ENCODE data around the gene LEFTY1.
"Not testable (repeated sequence)": the region's sequence is repeated elsewhere in the genome, so short reads cannot be mapped to it uniquely, and the experiment has no call there.

LEFTY1 gene

GRCh38 chr1:225896494-225896893 is 7.5 kb upstream of the LEFTY1 start:
- Histone ChIP-seq H3K9me3 (ENCODE audit: low read length) (no peaks in the 10 kb centered on the region), H3K27me3 (ENCODE audit: control insufficient read depth in 1 of 2, insufficient read depth in 2 of 2, low read length in 2 of 2) (no peaks in the 10 kb centered on the region), H3K9ac (ENCODE audit: low read length) (no peak overlapping the region)

GRCh38 chr1:225892307-225892706 is 3.4 kb upstream of the LEFTY1 start:
- Histone ChIP-seq H3K27me3 (ENCODE audit: control insufficient read depth in 1 of 2, insufficient read depth in 2 of 2, low read length in 2 of 2) (no peaks in the 10 kb centered on the region), H3K36me3 (ENCODE audit: insufficient read depth, low read length) (no peaks in the 10 kb centered on the region), H3K27ac (ENCODE audit: low read depth, low read length) (no peak overlapping the region), H3K9me3 (ENCODE audit: low read length) (no peaks in the 10 kb centered on the region), H3K4me1 (ENCODE audit: insufficient read depth, low read length) (no peaks in the 10 kb centered on the region), H3K9ac (ENCODE audit: low read length) (no peak overlapping the region), H3K4me3 (ENCODE audit: low read depth in 1 of 2, low read length in 2 of 2) (no peak overlapping the region)

More at GRCh38 chr1:225896494-225896893, 7.5 kb upstream of the LEFTY1 start:
- Histone ChIP-seq H3K4me1 (ENCODE audit: insufficient read depth, low read length) (no peaks in the 10 kb centered on the region), H3K4me3 (ENCODE audit: low read depth in 1 of 2, low read length in 2 of 2) (no peak overlapping the region), H3K36me3 (ENCODE audit: insufficient read depth, low read length) (no peaks in the 10 kb centered on the region), H3K27ac (ENCODE audit: low read depth, low read length) (no peak overlapping the region)

GRCh38 chr1:225891229-225891972 is 2.5 kb upstream of the LEFTY1 start:
- Histone ChIP-seq H3K4me1 (ENCODE audit: insufficient read depth, low read length) (no peaks in the 10 kb centered on the region), H3K9me3 (ENCODE audit: low read length) (no peaks in the 10 kb centered on the region), H3K36me3 (ENCODE audit: insufficient read depth, low read length) (no peaks in the 10 kb centered on the region), H3K9ac (ENCODE audit: low read length) (no peak overlapping the region), H3K27ac (ENCODE audit: low read depth, low read length) (no peak overlapping the region), H3K4me3 (ENCODE audit: low read depth in 1 of 2, low read length in 2 of 2) (no peak overlapping the region), H3K27me3 (ENCODE audit: control insufficient read depth in 1 of 2, insufficient read depth in 2 of 2, low read length in 2 of 2) (no peaks in the 10 kb centered on the region)

GRCh38 chr1:225890346-225891228 is 1.6 kb upstream of the LEFTY1 start:
- no peaks in the 10 kb centered on the region for H3K9me3 ChIP-seq (ENCODE audit: low read length)
- no peak overlapping the region for H3K9ac ChIP-seq (ENCODE audit: low read length)
- H3K4me1 ChIP-seq (ENCODE audit: insufficient read depth, low read length), result no peaks in the 10 kb centered on the region
- no peaks in the 10 kb centered on the region for H3K27me3 ChIP-seq (ENCODE audit: control insufficient read depth in 1 of 2, insufficient read depth in 2 of 2, low read length in 2 of 2)
- no peak overlapping the region for H3K27ac ChIP-seq (ENCODE audit: low read depth, low read length)
- H3K4me3 ChIP-seq (ENCODE audit: low read depth in 1 of 2, low read length in 2 of 2), result no peak overlapping the region
- no peaks in the 10 kb centered on the region for H3K36me3 ChIP-seq (ENCODE audit: insufficient read depth, low read length)

GRCh38 chr1:225889743-225890142 is 797 bp upstream of the LEFTY1 start:
- Histone ChIP-seq H3K9me3 (ENCODE audit: low read length) (no peaks in the 10 kb centered on the region), H3K4me1 (ENCODE audit: insufficient read depth, low read length) (no peaks in the 10 kb centered on the region), H3K36me3 (ENCODE audit: insufficient read depth, low read length) (no peaks in the 10 kb centered on the region), H3K4me3 (ENCODE audit: low read depth in 1 of 2, low read length in 2 of 2) (no peak overlapping the region), H3K27ac (ENCODE audit: low read depth, low read length) (no peak overlapping the region), H3K27me3 (ENCODE audit: control insufficient read depth in 1 of 2, insufficient read depth in 2 of 2, low read length in 2 of 2) (no peaks in the 10 kb centered on the region), H3K9ac (ENCODE audit: low read length) (no peak overlapping the region)

GRCh38 chr1:225888289-225888897 is 553 bp downstream of the LEFTY1 start:
- H3K27me3 ChIP-seq (ENCODE audit: control insufficient read depth in 1 of 2, insufficient read depth in 2 of 2, low read length in 2 of 2), result no peaks in the 10 kb centered on the region
- H3K9me3 ChIP-seq (ENCODE audit: low read length), result no peaks in the 10 kb centered on the region
- H3K27ac ChIP-seq (ENCODE audit: low read depth, low read length), result no peak overlapping the region
- no peaks in the 10 kb centered on the region for H3K36me3 ChIP-seq (ENCODE audit: insufficient read depth, low read length)
- no peak overlapping the region for H3K9ac ChIP-seq (ENCODE audit: low read length)
- no peaks in the 10 kb centered on the region for H3K4me1 ChIP-seq (ENCODE audit: insufficient read depth, low read length)
- H3K4me3 ChIP-seq (ENCODE audit: low read depth in 1 of 2, low read length in 2 of 2), result no peak overlapping the region

GRCh38 chr1:225887554-225888288 is 1.2 kb downstream of the LEFTY1 start:
- not testable (repeated sequence) for H3K4me3 ChIP-seq (ENCODE audit: low read depth in 1 of 2, low read length in 2 of 2); H3K27me3 ChIP-seq (ENCODE audit: control insufficient read depth in 1 of 2, insufficient read depth in 2 of 2, low read length in 2 of 2); H3K9me3 ChIP-seq (ENCODE audit: low read length); H3K4me1 ChIP-seq (ENCODE audit: insufficient read depth, low read length); H3K36me3 ChIP-seq (ENCODE audit: insufficient read depth, low read length); H3K27ac ChIP-seq (ENCODE audit: low read depth, low read length); H3K9ac ChIP-seq (ENCODE audit: low read length)

GRCh38 chr1:225887030-225887314 is 2.0 kb downstream of the LEFTY1 start:
- H3K4me3 ChIP-seq (ENCODE audit: low read depth in 1 of 2, low read length in 2 of 2), result no peak overlapping the region
- H3K9me3 ChIP-seq (ENCODE audit: low read length), result no peaks in the 10 kb centered on the region
- H3K9ac ChIP-seq (ENCODE audit: low read length), result no peak overlapping the region
- H3K27ac ChIP-seq (ENCODE audit: low read depth, low read length), result no peak overlapping the region
- H3K4me1 ChIP-seq (ENCODE audit: insufficient read depth, low read length), result no peaks in the 10 kb centered on the region
- no peaks in the 10 kb centered on the region for H3K36me3 ChIP-seq (ENCODE audit: insufficient read depth, low read length)
- no peaks in the 10 kb centered on the region for H3K27me3 ChIP-seq (ENCODE audit: control insufficient read depth in 1 of 2, insufficient read depth in 2 of 2, low read length in 2 of 2)

- Histone ChIP-seq H3K9ac (ENCODE audit: low read length) (no peak overlapping the region), H3K4me1 (ENCODE audit: insufficient read depth, low read length) (peaks cover under 1% of the 10 kb centered on the region), H3K27me3 (ENCODE audit: control insufficient read depth in 1 of 2, insufficient read depth in 2 of 2, low read length in 2 of 2) (no peaks in the 10 kb centered on the region), H3K9me3 (ENCODE audit: low read length) (no peaks in the 10 kb centered on the region), H3K4me3 (ENCODE audit: low read depth in 1 of 2, low read length in 2 of 2) (no peak overlapping the region), H3K27ac (ENCODE audit: low read depth, low read length) (no peak overlapping the region), H3K36me3 (ENCODE audit: insufficient read depth, low read length) (no peaks in the 10 kb centered on the region)
Measured at GRCh38 chr1:225886159-225887029, 2.6 kb downstream of the LEFTY1 start.

- no peak overlapping the region for H3K4me3 ChIP-seq (ENCODE audit: low read depth in 1 of 2, low read length in 2 of 2)
- no peaks in the 10 kb centered on the region for H3K27me3 ChIP-seq (ENCODE audit: control insufficient read depth in 1 of 2, insufficient read depth in 2 of 2, low read length in 2 of 2)
- H3K27ac ChIP-seq (ENCODE audit: low read depth, low read length), result no peak overlapping the region
- no peaks in the 10 kb centered on the region for H3K9me3 ChIP-seq (ENCODE audit: low read length)
- peaks cover 11% of the 10 kb centered on the region for H3K4me1 ChIP-seq (ENCODE audit: insufficient read depth, low read length)
- H3K36me3 ChIP-seq (ENCODE audit: insufficient read depth, low read length), result no peaks in the 10 kb centered on the region
- H3K9ac ChIP-seq (ENCODE audit: low read length), result no peak overlapping the region
Measured at GRCh38 chr1:225885336-225885735, 3.6 kb downstream of the LEFTY1 start.
